Fibroblast of lung (primary cell): ENCODE data around the gene BMP6. TPM values are rescaled to one million over a fixed set of nuclear protein-coding genes. Genes with fewer than 3 reads are reported as not detected.

Experiments
- DNase-seq, 2 donors: peaks; one replicate each; pipeline versions ENCODE4 v3.0.0 to v3.0.0-alpha.2; 2010; ENCODE audit warnings: low read depth in 2 of 2
- H2AFZ ChIP-seq: 2 replicates; pipeline ENCODE4 v1.5.1; 2012; ENCODE audit warnings: low read length, control low read depth, inconsistent platforms
- H3K27ac ChIP-seq: 2 replicates; pipeline ENCODE4 v1.5.1; 2011; ENCODE audit warnings: low read length, control low read depth; ENCODE audit not compliant: insufficient read depth
- H3K27me3 ChIP-seq: 2 replicates; pipeline ENCODE4 v1.5.1; 2011; ENCODE audit warnings: mild to moderate bottlenecking, low read length; ENCODE audit not compliant: control insufficient read depth, insufficient read depth
- H3K36me3 ChIP-seq: 2 replicates; pipeline ENCODE4 v1.5.1; 2011; ENCODE audit warnings: low read length; ENCODE audit not compliant: control insufficient read depth, insufficient read depth
- H3K4me1 ChIP-seq: 2 replicates; pipeline ENCODE4 v1.5.1; 2011; ENCODE audit warnings: low read length; ENCODE audit not compliant: control insufficient read depth, insufficient read depth; ENCODE audit errors: extremely low read depth
- H3K4me2 ChIP-seq: 2 replicates; pipeline ENCODE4 v1.5.1; 2011; ENCODE audit warnings: low read length, control low read depth; ENCODE audit not compliant: insufficient read depth; ENCODE audit errors: extremely low read depth
- H3K4me3 ChIP-seq, 4 experiments: fragments of 200-600 bp in 1 of 4; sonication (generic) in 1 of 4; replicated peaks in 1 of 4; 2 replicates each; pipeline ENCODE4 v1.5.1; 2011 to 2016; ENCODE audit warnings: low read length in 4 of 4, low read depth in 3 of 4, mild to moderate bottlenecking in 3 of 4, control low read depth in 2 of 4, inconsistent platforms in 1 of 4, mixed read lengths in 1 of 4; ENCODE audit not compliant: insufficient read depth in 1 of 4; ENCODE audit errors: control extremely low read depth in 1 of 4
- H3K79me2 ChIP-seq: 2 replicates; pipeline ENCODE4 v1.5.1; 2012; ENCODE audit warnings: mild to moderate bottlenecking, low read length, inconsistent platforms; ENCODE audit not compliant: control insufficient read depth, insufficient read depth
- H3K9ac ChIP-seq: 2 replicates; pipeline ENCODE4 v1.5.1; 2011; ENCODE audit warnings: mild to moderate bottlenecking, low read length, control low read depth; ENCODE audit not compliant: insufficient read depth
- H3K9me3 ChIP-seq: 2 replicates; pipeline ENCODE4 v1.5.1; 2012; ENCODE audit warnings: low read depth, low read length; ENCODE audit not compliant: control insufficient read depth, insufficient read depth
- H4K20me1 ChIP-seq: 2 replicates; pipeline ENCODE4 v1.5.1; 2011; ENCODE audit warnings: low read length; ENCODE audit not compliant: control insufficient read depth, insufficient read depth; ENCODE audit errors: extremely low read depth
- CTCF ChIP-seq, 2 donors: IDR thresholded peaks in 1 of 2; conservative IDR thresholded peaks in 1 of 2; 1 replicate in 1 of 2; 2 replicates in 1 of 2; pipeline ENCODE4 v1.5.1; 2011 to 2012; ENCODE audit warnings: low read length in 2 of 2, control low read depth in 1 of 2, inconsistent platforms in 1 of 2, low read depth in 1 of 2, mild to moderate bottlenecking in 1 of 2
- EZH2 ChIP-seq: IDR thresholded peaks from 2 replicates; pipeline ENCODE4 v1.5.1; 2012; ENCODE audit warnings: low read length, control low read depth, mild to moderate bottlenecking; ENCODE audit errors: missing control alignments
- polyA plus RNA-seq, 2 donors: library from polyadenylated mRNA; depleted of rRNA in 1 of 2; stranded (reverse) in 1 of 2; unstranded in 1 of 2; fragments of >200 nt; gene quantifications; 2 replicates each; pipeline ENCODE4 v1.2.1, GENCODE V29; 2011 to 2012; ENCODE audit warnings: missing spikeins in 1 of 2
- total RNA-seq: library from RNA; depleted of rRNA; stranded (reverse); fragments of >200 nt; gene quantifications from 2 replicates; pipeline ENCODE4 v1.2.1, GENCODE V29; 2014

Gene BMP6
- total and polyA plus RNA-seq, 2 donors (not counting 1 experiment from before 2014, with no cell fraction given) = under 0.01 to 0.20 TPM

- H3K4me3 ChIP-seq = no peak overlapping the region
- H3K9ac ChIP-seq = no peak overlapping the region
- TF ChIP-seq EZH2 (no peak), CTCF (conservative IDR thresholded peaks at IDR 0.05 in 1 of 2, IDR thresholded peaks at IDR 0.05 in 1 of 2; ENCODE audit: low read depth in 1 of 2, low read length in 2 of 2) (no peak)
- H3K36me3 ChIP-seq = no peaks in the 10 kb centered on the region
- no peaks in the 10 kb centered on the region for H3K9me3 ChIP-seq
- H3K27me3 ChIP-seq = peaks cover 29% of the 10 kb centered on the region
- H4K20me1 ChIP-seq = no peaks in the 10 kb centered on the region
- H3K4me1 ChIP-seq = peaks cover 8% of the 10 kb centered on the region
- H2AFZ ChIP-seq = no peak overlapping the region
- peak overlapping the region; percentile 40 for H3K4me2 ChIP-seq
- H3K27ac ChIP-seq = no peak overlapping the region
- H3K79me2 ChIP-seq = no peaks in the 10 kb centered on the region
- DNase-seq = no peak
Observed at GRCh38 chr6:7728855-7729590, 3.1 kb downstream of the BMP6 start.

DNA sequence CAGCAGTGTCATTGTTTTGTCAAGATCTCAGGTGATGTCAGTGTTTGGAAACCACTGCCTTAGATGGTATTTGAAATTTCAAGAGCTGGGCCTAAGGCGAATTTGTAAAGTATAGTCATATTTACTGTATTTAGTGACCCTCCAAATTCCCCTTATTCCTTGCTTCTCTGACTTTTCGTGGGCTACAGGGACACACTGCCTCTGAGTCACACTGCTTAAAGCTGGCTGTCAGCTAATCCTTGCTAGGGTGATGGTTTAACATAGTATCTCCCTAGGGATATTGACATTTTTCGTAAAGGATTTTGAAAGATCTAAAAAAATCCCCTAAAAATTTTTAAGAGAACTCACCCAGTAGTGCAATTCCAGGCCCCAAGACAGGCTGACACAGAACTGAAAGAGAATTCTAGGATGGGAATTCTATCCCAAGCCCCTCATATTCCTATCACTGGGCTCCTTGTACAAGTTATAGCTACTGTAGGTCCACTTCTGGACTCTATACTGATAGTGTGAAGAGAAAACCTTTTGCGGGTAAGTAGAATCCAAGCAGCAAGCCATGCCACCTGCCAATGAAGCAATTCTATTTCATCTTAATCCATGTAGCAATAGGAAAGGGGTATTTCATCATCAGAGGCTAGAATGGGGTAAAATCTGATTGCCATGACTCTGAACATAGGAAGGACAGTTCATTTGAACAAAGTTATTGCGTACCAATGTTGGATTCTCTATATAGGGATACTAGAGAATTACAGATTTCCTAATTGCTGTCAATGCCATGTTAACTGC, 4.3 kb downstream of the BMP6 start:
- H3K9me3 ChIP-seq = no peaks in the 10 kb centered on the region
- peaks cover 8% of the 10 kb centered on the region for H3K4me1 ChIP-seq
- DNase-seq = no peak
- no peaks in the 10 kb centered on the region for H3K79me2 ChIP-seq
- H3K4me2 ChIP-seq = no peak overlapping the region
- H3K4me3 ChIP-seq = no peak overlapping the region
- H3K36me3 ChIP-seq = no peaks in the 10 kb centered on the region
- no peak for TF ChIP-seq EZH2
- TF ChIP-seq CTCF (conservative IDR thresholded peaks at IDR 0.05 in 1 of 2, IDR thresholded peaks at IDR 0.05 in 1 of 2; ENCODE audit: low read depth in 1 of 2, low read length in 2 of 2) = no peak
- peaks cover 19% of the 10 kb centered on the region for H3K27me3 ChIP-seq
- H4K20me1 ChIP-seq = no peaks in the 10 kb centered on the region
- H3K9ac ChIP-seq = no peak overlapping the region
- H3K27ac ChIP-seq = no peak overlapping the region
- H2AFZ ChIP-seq = no peak overlapping the region

GRCh38 chr6:7730784-7731227, 4.9 kb downstream of the BMP6 start:
- peak; percentile 24 to 89 for DNase-seq
- Histone ChIP-seq H3K27me3 (peaks cover 16% of the 10 kb centered on the region), H3K4me3 (no peak overlapping the region), H4K20me1 (no peaks in the 10 kb centered on the region), H3K9ac (no peak overlapping the region), H3K9me3 (no peaks in the 10 kb centered on the region), H3K79me2 (no peaks in the 10 kb centered on the region), H3K27ac (no peak overlapping the region), H2AFZ (no peak overlapping the region), H3K4me1 (peaks cover 8% of the 10 kb centered on the region), H3K36me3 (no peaks in the 10 kb centered on the region), H3K4me2 (peak overlapping the region; percentile 23)
- no peak for TF ChIP-seq EZH2
- no peak for TF ChIP-seq CTCF (conservative IDR thresholded peaks at IDR 0.05 in 1 of 2, IDR thresholded peaks at IDR 0.05 in 1 of 2; ENCODE audit: low read depth in 1 of 2, low read length in 2 of 2)
